Measurements from ENCODE around the gene PPP1R12B. TPM values are rescaled to one million over a fixed set of nuclear protein-coding genes. Genes with fewer than 3 reads are reported as not detected.
"Not testable (repeated sequence)": the region's sequence is repeated elsewhere in the genome, so short reads cannot be mapped to it uniquely, and the experiment has no call there.

The PPP1R12B gene
- total RNA-seq, 1 donor from 2014 or later = 13.5 TPM

- Mint-ChIP-seq H3K27ac (no peak overlapping the region), H3K36me3 (ENCODE audit: low read depth) (no peaks in the 10 kb centered on the region), H3K4me1 (ENCODE audit: low read depth) (peaks cover 14% of the 10 kb centered on the region), H3K27me3 (ENCODE audit: low read depth) (peaks cover 36% of the 10 kb centered on the region), H3K9me3 (no peaks in the 10 kb centered on the region), H3K4me3 (ENCODE audit: low read depth) (no peak overlapping the region)
- DNase-seq (ENCODE audit: low spot score) = no peak
- intact Hi-C loops (cut with micrococcal nuclease) = no loop called here
These were observed 282.0 kb downstream of the PPP1R12B start for GRCh38 chr1:202630541-202630940.

DNA sequence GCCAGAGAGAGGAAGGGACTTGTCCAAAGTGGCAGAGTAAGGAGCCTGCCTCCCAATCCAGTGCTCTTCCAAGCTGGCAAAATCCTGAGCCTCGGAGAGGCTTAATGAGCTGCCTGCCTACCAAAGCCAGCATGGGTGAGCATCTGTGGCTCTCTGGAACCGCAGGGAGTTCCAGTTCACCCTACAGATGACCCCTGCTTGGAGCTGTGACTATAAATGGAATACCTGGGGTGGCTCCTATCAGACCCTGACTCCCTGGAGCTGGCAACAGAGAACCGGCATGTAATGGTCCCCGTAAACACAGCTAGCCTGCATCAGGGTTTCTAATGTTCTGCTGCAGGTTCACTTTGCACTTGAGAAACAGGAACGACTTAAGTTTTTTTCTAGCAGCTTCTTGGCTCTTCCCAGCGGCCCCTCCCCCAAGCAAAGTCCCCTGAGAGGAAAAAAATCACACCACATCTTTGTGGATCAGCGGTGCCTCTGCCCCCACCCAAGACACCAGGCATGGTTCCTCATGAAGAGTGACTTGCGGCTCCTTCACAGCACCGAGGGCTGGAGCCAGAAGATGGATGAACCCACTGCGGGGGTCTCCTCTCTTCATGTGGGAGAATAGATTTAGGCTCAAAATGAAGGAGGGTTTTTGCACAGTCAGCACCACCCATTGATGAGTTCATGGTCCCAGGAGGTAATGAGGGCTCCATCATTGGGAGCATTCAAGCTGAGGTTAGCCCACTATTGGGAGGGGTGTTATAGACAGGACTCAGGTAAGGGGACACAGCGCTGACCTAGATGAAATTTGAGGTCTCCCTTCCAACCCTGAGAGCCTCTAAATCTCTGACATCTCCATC is 282.8 kb downstream of the PPP1R12B start:
- H3K36me3 Mint-ChIP-seq (ENCODE audit: low read depth) = no peaks in the 10 kb centered on the region
- no peaks in the 10 kb centered on the region for H3K9me3 Mint-ChIP-seq
- H3K27me3 Mint-ChIP-seq (ENCODE audit: low read depth) = peaks cover 43% of the 10 kb centered on the region
- peaks cover 14% of the 10 kb centered on the region for H3K4me1 Mint-ChIP-seq (ENCODE audit: low read depth)
- no peak overlapping the region for H3K27ac Mint-ChIP-seq
- intact Hi-C loops (cut with micrococcal nuclease) = no loop called here
- no peak overlapping the region for H3K4me3 Mint-ChIP-seq (ENCODE audit: low read depth)
- DNase-seq (ENCODE audit: low spot score) = no peak

DNA sequence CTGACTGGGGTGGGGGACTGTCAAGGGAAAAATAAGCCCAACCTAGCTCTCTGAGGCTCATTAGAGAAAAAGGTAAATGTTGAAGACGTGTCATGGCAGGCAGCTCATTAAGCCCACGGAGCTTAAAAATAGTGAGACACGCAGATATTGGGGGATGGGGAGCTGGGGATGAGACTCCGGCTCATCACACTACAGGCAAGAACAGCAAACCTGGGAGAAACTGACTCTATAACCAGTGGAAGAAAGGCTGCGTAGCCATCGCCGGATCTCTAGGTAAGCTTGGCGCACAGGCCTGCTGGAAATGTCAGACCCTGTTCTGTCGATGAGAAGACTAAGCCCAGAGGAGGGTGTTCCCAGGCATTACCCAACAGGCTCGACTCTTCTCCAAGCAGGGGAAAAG is 283.7 kb downstream of the PPP1R12B start:
- H3K4me3 Mint-ChIP-seq (ENCODE audit: low read depth) = no peak overlapping the region
- no peak for DNase-seq (ENCODE audit: low spot score)
- intact Hi-C loops (cut with micrococcal nuclease) = no loop called here
- peaks cover 47% of the 10 kb centered on the region for H3K27me3 Mint-ChIP-seq (ENCODE audit: low read depth)
- H3K36me3 Mint-ChIP-seq (ENCODE audit: low read depth) = no peaks in the 10 kb centered on the region
- H3K4me1 Mint-ChIP-seq (ENCODE audit: low read depth) = peaks cover 14% of the 10 kb centered on the region
- H3K9me3 Mint-ChIP-seq = no peaks in the 10 kb centered on the region
- H3K27ac Mint-ChIP-seq = no peak overlapping the region

DNA sequence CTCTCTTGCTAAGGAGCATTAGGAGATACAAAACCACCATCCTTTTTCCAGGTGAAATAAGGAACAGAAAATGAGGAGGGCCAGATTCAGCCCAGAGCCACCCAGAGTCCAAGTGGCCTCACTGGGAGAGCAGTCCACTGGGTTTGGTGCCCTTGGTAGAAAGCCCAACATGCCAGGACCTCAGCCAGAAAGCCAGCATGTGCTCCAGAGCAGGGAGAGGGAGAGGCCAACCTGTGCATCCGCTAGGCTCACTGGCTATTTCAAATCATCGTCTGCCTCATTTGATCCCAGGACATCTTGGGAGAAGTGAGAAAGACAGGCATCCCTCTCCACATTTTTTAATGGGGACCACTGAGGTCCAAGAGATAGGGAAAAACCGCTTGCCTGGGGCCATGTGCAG is 287.7 kb downstream of the PPP1R12B start:
- H3K27ac Mint-ChIP-seq; intact Hi-C loops (cut with micrococcal nuclease); H3K4me1 Mint-ChIP-seq (ENCODE audit: low read depth); DNase-seq (ENCODE audit: low spot score); H3K4me3 Mint-ChIP-seq (ENCODE audit: low read depth); H3K36me3 Mint-ChIP-seq (ENCODE audit: low read depth); H3K9me3 Mint-ChIP-seq: not testable (repeated sequence)
- peaks cover 70% of the 10 kb centered on the region for H3K27me3 Mint-ChIP-seq (ENCODE audit: low read depth)

GRCh38 chr1:202637321-202638018 is 289.0 kb downstream of the PPP1R12B start:
- H3K27ac Mint-ChIP-seq; H3K9me3 Mint-ChIP-seq; DNase-seq (ENCODE audit: low spot score); H3K4me1 Mint-ChIP-seq (ENCODE audit: low read depth); intact Hi-C loops (cut with micrococcal nuclease); H3K4me3 Mint-ChIP-seq (ENCODE audit: low read depth); H3K36me3 Mint-ChIP-seq (ENCODE audit: low read depth): not testable (repeated sequence)
- peaks cover 76% of the 10 kb centered on the region for H3K27me3 Mint-ChIP-seq (ENCODE audit: low read depth)

GRCh38 chr1:202638019-202638700 is 289.7 kb downstream of the PPP1R12B start:
- Mint-ChIP-seq H3K27me3 (ENCODE audit: low read depth) (peaks cover 78% of the 10 kb centered on the region), H3K27ac (no peak overlapping the region), H3K36me3 (ENCODE audit: low read depth) (no peaks in the 10 kb centered on the region), H3K4me1 (ENCODE audit: low read depth) (peaks cover 2% of the 10 kb centered on the region), H3K9me3 (no peaks in the 10 kb centered on the region), H3K4me3 (ENCODE audit: low read depth) (no peak overlapping the region)
- intact Hi-C loops (cut with micrococcal nuclease) = no loop called here
- no peak for DNase-seq (ENCODE audit: low spot score)

DNA sequence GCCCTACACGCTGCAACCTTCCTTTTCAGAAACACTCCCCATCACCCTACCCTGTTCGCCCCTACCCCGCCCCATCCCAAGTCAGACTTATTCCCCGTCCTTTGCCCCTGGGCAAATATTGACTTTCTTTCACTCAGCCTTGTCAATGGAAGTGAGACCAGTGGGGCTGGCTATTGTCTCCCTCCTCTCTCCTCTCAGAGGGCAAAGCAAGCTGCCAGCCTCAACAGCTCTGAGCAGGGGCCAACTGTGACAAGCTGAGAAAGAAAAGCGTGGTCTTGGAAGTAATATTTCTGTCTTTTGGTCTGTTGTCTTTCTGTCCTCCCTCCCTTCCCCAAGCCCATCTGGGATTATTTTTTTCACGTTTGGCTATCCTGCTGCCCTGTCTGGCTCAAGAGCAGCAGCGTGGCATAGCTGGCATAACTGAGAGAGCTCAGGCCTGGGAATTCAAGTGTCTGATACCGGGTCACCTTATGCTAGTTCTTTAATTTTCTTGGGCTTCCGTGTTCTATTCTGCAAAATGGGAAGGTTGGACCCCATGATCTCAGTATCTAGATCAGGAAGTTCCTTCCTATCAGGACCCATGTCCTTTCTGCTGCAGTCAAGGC is 290.3 kb downstream of the PPP1R12B start:
- H3K4me1 Mint-ChIP-seq (ENCODE audit: low read depth); H3K4me3 Mint-ChIP-seq (ENCODE audit: low read depth); H3K36me3 Mint-ChIP-seq (ENCODE audit: low read depth); intact Hi-C loops (cut with micrococcal nuclease); DNase-seq (ENCODE audit: low spot score); H3K27ac Mint-ChIP-seq; H3K9me3 Mint-ChIP-seq: not testable (repeated sequence)
- H3K27me3 Mint-ChIP-seq (ENCODE audit: low read depth) = peaks cover 79% of the 10 kb centered on the region

GRCh38 chr1:202639500-202639899 is 291.0 kb downstream of the PPP1R12B start:
- no peak for DNase-seq (ENCODE audit: low spot score)
- no peaks in the 10 kb centered on the region for H3K36me3 Mint-ChIP-seq (ENCODE audit: low read depth)
- H3K27me3 Mint-ChIP-seq (ENCODE audit: low read depth) = peaks cover 82% of the 10 kb centered on the region
- H3K9me3 Mint-ChIP-seq = no peaks in the 10 kb centered on the region
- H3K27ac Mint-ChIP-seq = no peak overlapping the region
- H3K4me3 Mint-ChIP-seq (ENCODE audit: low read depth) = no peak overlapping the region
- peaks cover 2% of the 10 kb centered on the region for H3K4me1 Mint-ChIP-seq (ENCODE audit: low read depth)
- intact Hi-C loops (cut with micrococcal nuclease) = no loop called here

DNA sequence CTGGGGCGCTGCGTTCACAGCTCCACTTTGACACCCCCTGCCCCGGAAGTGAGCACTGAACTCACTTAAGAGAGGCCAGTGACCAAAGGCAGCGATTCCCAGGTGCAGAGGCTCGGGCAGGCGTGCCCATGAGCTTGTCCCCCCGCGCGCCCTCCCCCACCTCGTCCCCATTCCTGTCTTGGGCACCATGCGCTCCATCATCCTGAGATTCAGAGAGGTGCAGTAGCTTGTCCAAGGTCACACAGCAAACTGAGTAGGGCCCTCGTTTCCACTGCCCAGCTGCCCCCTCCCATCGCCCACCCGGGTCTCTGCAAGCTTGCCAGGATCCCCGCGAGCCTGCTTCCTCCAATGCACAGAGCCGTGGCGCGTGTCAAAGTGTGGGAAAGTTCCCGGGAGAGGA is 293.7 kb downstream of the PPP1R12B start:
- Mint-ChIP-seq H3K4me1 (ENCODE audit: low read depth) (peaks cover 2% of the 10 kb centered on the region), H3K27ac (no peak overlapping the region), H3K4me3 (ENCODE audit: low read depth) (no peak overlapping the region), H3K36me3 (ENCODE audit: low read depth) (no peaks in the 10 kb centered on the region), H3K9me3 (no peaks in the 10 kb centered on the region), H3K27me3 (ENCODE audit: low read depth) (peaks cover 91% of the 10 kb centered on the region)
- intact Hi-C loops (cut with micrococcal nuclease) = no loop called here
- DNase-seq (ENCODE audit: low spot score) = no peak

Other genes starting within 250 kb of the PPP1R12B start
- gene GPR37L1, start 225.8 kb upstream of the PPP1R12B start, total RNA-seq = not detected in 2 replicates
- gene ARL8A, start 204.0 kb upstream of the PPP1R12B start, total RNA-seq = 57.9 and 64.7 TPM in 2 replicates
- 388 and 398 TPM in 2 replicates for gene PTPN7, start 188.1 kb upstream of the PPP1R12B start, total RNA-seq
- gene LGR6, start 154.9 kb upstream of the PPP1R12B start, total RNA-seq = not detected in 2 replicates
- gene UBE2T, start 6.8 kb upstream of the PPP1R12B start, total RNA-seq = 81.8 and 85.9 TPM in 2 replicates

Data from activated T-helper 2 cell treated with anti-CD3 and anti-CD28 coated beads, Interferon-gamma antibody, Interleukin-2, Interleukin-4, amounts not matched to agents 10 μg/mL and 5 μg/mL and 100 μg/mL, durations not matched to agents 14 hours and 24 hours and 36 hours (primary cell).